ENCODE measurements around the gene MEIS3.

DNA sequence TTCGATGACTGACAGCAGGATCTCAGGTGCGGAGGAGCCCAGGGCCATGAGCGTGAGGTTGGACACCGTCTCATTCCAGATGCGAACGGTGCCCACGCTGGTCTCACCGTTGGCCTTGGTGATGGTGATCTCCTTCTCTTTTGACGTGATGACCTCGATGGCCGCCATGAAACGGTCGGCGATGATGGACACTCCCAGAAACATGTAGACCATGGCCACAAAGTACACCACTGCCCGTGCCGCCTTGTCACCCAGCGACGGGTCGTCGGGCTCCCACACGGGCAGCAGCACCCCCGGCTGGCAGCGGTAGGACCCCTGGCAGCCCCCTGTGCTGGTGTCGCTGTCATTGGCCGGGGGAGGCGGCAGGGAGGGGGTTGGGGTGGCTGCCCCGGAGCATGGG, 46.6 kb upstream of the MEIS3 start:
- TF ChIP-seq, protein P1, sequence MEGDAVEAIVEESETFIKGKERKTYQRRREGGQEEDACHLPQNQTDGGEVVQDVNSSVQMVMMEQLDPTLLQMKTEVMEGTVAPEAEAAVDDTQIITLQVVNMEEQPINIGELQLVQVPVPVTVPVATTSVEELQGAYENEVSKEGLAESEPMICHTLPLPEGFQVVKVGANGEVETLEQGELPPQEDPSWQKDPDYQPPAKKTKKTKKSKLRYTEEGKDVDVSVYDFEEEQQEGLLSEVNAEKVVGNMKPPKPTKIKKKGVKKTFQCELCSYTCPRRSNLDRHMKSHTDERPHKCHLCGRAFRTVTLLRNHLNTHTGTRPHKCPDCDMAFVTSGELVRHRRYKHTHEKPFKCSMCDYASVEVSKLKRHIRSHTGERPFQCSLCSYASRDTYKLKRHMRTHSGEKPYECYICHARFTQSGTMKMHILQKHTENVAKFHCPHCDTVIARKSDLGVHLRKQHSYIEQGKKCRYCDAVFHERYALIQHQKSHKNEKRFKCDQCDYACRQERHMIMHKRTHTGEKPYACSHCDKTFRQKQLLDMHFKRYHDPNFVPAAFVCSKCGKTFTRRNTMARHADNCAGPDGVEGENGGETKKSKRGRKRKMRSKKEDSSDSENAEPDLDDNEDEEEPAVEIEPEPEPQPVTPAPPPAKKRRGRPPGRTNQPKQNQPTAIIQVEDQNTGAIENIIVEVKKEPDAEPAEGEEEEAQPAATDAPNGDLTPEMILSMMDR (IDR thresholded peaks at IDR 0.05), result no peak
- TF ChIP-seq EZH2 (IDR thresholded peaks at IDR 0.05), result no peak

All from neural progenitor cell (in vitro differentiated cells).